ENCODE results near the gene ZNRD2.

The ZNRD2 gene

GRCh38 chr11:65524014-65524740, 46.1 kb upstream of the ZNRD2 start:
- peaks cover 10% of the 10 kb centered on the region for H3K79me2 ChIP-seq (ENCODE audit: control insufficient read depth, insufficient read depth, low read length, poor library complexity)
- H3K23ac ChIP-seq (ENCODE audit: low read length) = no peak overlapping the region
- no peak for DNase-seq
- H2BK120ac ChIP-seq (ENCODE audit: insufficient read depth, low read length, poor library complexity) = no peak overlapping the region
- H2BK5ac ChIP-seq (ENCODE audit: low read depth, low read length, poor library complexity) = no peak overlapping the region
- no peak overlapping the region for H4K8ac ChIP-seq (ENCODE audit: low read depth, low read length)
- H3K9me3 ChIP-seq (ENCODE audit: insufficient read depth, low read depth, low read length) = no peaks in the 10 kb centered on the region
- peak overlapping the region; percentile 19 for H2BK12ac ChIP-seq (ENCODE audit: low read length)
- H3K14ac ChIP-seq (ENCODE audit: low read length) = no peak overlapping the region
- peak overlapping the region; percentile 53 for H3K4me2 ChIP-seq (ENCODE audit: low read length)
- no peak overlapping the region for H3K18ac ChIP-seq (ENCODE audit: low read length)
- H3K27ac ChIP-seq (ENCODE audit: low read depth, low read length) = no peak overlapping the region
- H4K91ac ChIP-seq (ENCODE audit: low read depth, low read length) = peak overlapping the region; percentile 0
- H2AFZ ChIP-seq (ENCODE audit: insufficient read depth, low read length, poor library complexity) = no peak overlapping the region
- H2AK5ac ChIP-seq (ENCODE audit: low read length) = no peak overlapping the region
- peaks cover 23 to 24% of the 10 kb centered on the region in 2 experiments for H3K36me3 ChIP-seq (ENCODE audit: control insufficient read depth in 1 of 2, insufficient read depth in 2 of 2, low read length in 2 of 2)
- H3K9ac ChIP-seq (ENCODE audit: low read length) = no peak overlapping the region
- no peak overlapping the region for H3K4me3 ChIP-seq (ENCODE audit: low read depth, low read length)
- no peak overlapping the region for H3K4ac ChIP-seq (ENCODE audit: low read depth, low read length)
- H4K12ac ChIP-seq (ENCODE audit: low read depth, low read length) = no peak overlapping the region
- no CpG with 5 or more reads among the region's 12 CpGs for WGBS (ENCODE audit: extremely low coverage, insufficient coverage, insufficient read length)
- peaks cover 10% of the 10 kb centered on the region for H3K79me1 ChIP-seq (ENCODE audit: low read length)
- H3K27me3 ChIP-seq (ENCODE audit: insufficient read depth, low read length) = no peaks in the 10 kb centered on the region
- peaks cover 14 to 22% of the 10 kb centered on the region in 2 experiments for H3K4me1 ChIP-seq (ENCODE audit: control insufficient read depth in 1 of 2, insufficient read depth in 2 of 2, low read length in 2 of 2)

GRCh38 chr11:65524741-65525545, 45.3 kb upstream of the ZNRD2 start, which contains the start of gene SCYL1:
SCYL1 (plus strand) TSS chr11:65525083; CDS start chr11:65525154, 71 bp downstream.
- Histone ChIP-seq H3K4me3 (ENCODE audit: low read depth, low read length) (peak within 1 kb of the TSS; percentile 84), H4K8ac (ENCODE audit: low read depth, low read length) (peak within 1 kb of the TSS; percentile 97), H3K4me1 (ENCODE audit: control insufficient read depth in 1 of 2, insufficient read depth in 2 of 2, low read length in 2 of 2) (peaks cover 14 to 22% of the 10 kb centered on the region in 2 experiments), H3K79me1 (ENCODE audit: low read length) (peaks cover 10% of the 10 kb centered on the region), H3K36me3 (ENCODE audit: control insufficient read depth in 1 of 2, insufficient read depth in 2 of 2, low read length in 2 of 2) (peaks cover 29 to 31% of the 10 kb centered on the region in 2 experiments), H3K23ac (ENCODE audit: low read length) (peak within 1 kb of the TSS; percentile 7), H2AFZ (ENCODE audit: insufficient read depth, low read length, poor library complexity) (peak within 1 kb of the TSS; percentile 48), H2BK120ac (ENCODE audit: insufficient read depth, low read length, poor library complexity) (peak within 1 kb of the TSS; percentile 95), H3K27ac (ENCODE audit: low read depth, low read length) (peak within 1 kb of the TSS; percentile 72), H2AK5ac (ENCODE audit: low read length) (peak within 1 kb of the TSS; percentile 84), H2BK5ac (ENCODE audit: low read depth, low read length, poor library complexity) (peak within 1 kb of the TSS; percentile 87), H3K4me2 (ENCODE audit: low read length) (peak within 1 kb of the TSS; percentile 91), H2BK12ac (ENCODE audit: low read length) (peak within 1 kb of the TSS; percentile 23), H3K79me2 (ENCODE audit: control insufficient read depth, insufficient read depth, low read length, poor library complexity) (peaks cover 10% of the 10 kb centered on the region), H3K4ac (ENCODE audit: low read depth, low read length) (peak within 1 kb of the TSS; percentile 92), H4K12ac (ENCODE audit: low read depth, low read length) (peak within 1 kb of the TSS; percentile 92), H3K27me3 (ENCODE audit: insufficient read depth, low read length) (no peaks in the 10 kb centered on the region), H3K14ac (ENCODE audit: low read length) (peak within 1 kb of the TSS; percentile 99), H3K9ac (ENCODE audit: low read length) (peak within 1 kb of the TSS; percentile 98), H3K18ac (ENCODE audit: low read length) (peak within 1 kb of the TSS; percentile 97), H4K91ac (ENCODE audit: low read depth, low read length) (peak within 1 kb of the TSS; percentile 97), H3K9me3 (ENCODE audit: insufficient read depth, low read depth, low read length) (peaks cover 2% of the 10 kb centered on the region)
- peak; percentile 51 to 73 for DNase-seq
- no CpG with 5 or more reads among the region's 82 CpGs for WGBS (ENCODE audit: extremely low coverage, insufficient coverage, insufficient read length)

GRCh38 chr11:65525546-65526480, 44.5 kb upstream of the ZNRD2 start:
- peak overlapping the region; percentile 75 for H4K12ac ChIP-seq (ENCODE audit: low read depth, low read length)
- peak overlapping the region; percentile 7 for H3K23ac ChIP-seq (ENCODE audit: low read length)
- H3K27ac ChIP-seq (ENCODE audit: low read depth, low read length) = no peak overlapping the region
- no peak for DNase-seq
- H3K79me1 ChIP-seq (ENCODE audit: low read length) = peaks cover 10% of the 10 kb centered on the region
- peak overlapping the region; percentile 80 for H3K9ac ChIP-seq (ENCODE audit: low read length)
- peak overlapping the region; percentile 87 for H2BK5ac ChIP-seq (ENCODE audit: low read depth, low read length, poor library complexity)
- WGBS (ENCODE audit: extremely low coverage, insufficient coverage, insufficient read length) = no CpG with 5 or more reads among the region's 31 CpGs
- peak overlapping the region; percentile 92 for H3K4ac ChIP-seq (ENCODE audit: low read depth, low read length)
- H3K36me3 ChIP-seq (ENCODE audit: control insufficient read depth in 1 of 2, insufficient read depth in 2 of 2, low read length in 2 of 2) = peaks cover 38 to 40% of the 10 kb centered on the region in 2 experiments
- H3K18ac ChIP-seq (ENCODE audit: low read length) = peak overlapping the region; percentile 97
- peaks cover 14 to 22% of the 10 kb centered on the region in 2 experiments for H3K4me1 ChIP-seq (ENCODE audit: control insufficient read depth in 1 of 2, insufficient read depth in 2 of 2, low read length in 2 of 2)
- peak overlapping the region; percentile 95 for H2BK120ac ChIP-seq (ENCODE audit: insufficient read depth, low read length, poor library complexity)
- no peaks in the 10 kb centered on the region for H3K27me3 ChIP-seq (ENCODE audit: insufficient read depth, low read length)
- H4K8ac ChIP-seq (ENCODE audit: low read depth, low read length) = peak overlapping the region; percentile 97
- H4K91ac ChIP-seq (ENCODE audit: low read depth, low read length) = peak overlapping the region; percentile 97
- H2AFZ ChIP-seq (ENCODE audit: insufficient read depth, low read length, poor library complexity) = peak overlapping the region; percentile 48
- H3K9me3 ChIP-seq (ENCODE audit: insufficient read depth, low read depth, low read length) = peaks cover 2% of the 10 kb centered on the region
- peak overlapping the region; percentile 84 for H3K4me3 ChIP-seq (ENCODE audit: low read depth, low read length)
- peak overlapping the region; percentile 91 for H3K4me2 ChIP-seq (ENCODE audit: low read length)
- peak overlapping the region; percentile 23 for H2BK12ac ChIP-seq (ENCODE audit: low read length)
- peak overlapping the region; percentile 99 for H3K14ac ChIP-seq (ENCODE audit: low read length)
- peak overlapping the region; percentile 84 for H2AK5ac ChIP-seq (ENCODE audit: low read length)
- peaks cover 10% of the 10 kb centered on the region for H3K79me2 ChIP-seq (ENCODE audit: control insufficient read depth, insufficient read depth, low read length, poor library complexity)

GRCh38 chr11:65526744-65527143, 43.5 kb upstream of the ZNRD2 start:
- Histone ChIP-seq H3K23ac (ENCODE audit: low read length) (no peak overlapping the region), H3K9ac (ENCODE audit: low read length) (no peak overlapping the region), H3K4me1 (ENCODE audit: control insufficient read depth in 1 of 2, insufficient read depth in 2 of 2, low read length in 2 of 2) (peaks cover 14 to 22% of the 10 kb centered on the region in 2 experiments), H3K27me3 (ENCODE audit: insufficient read depth, low read length) (no peaks in the 10 kb centered on the region), H3K18ac (ENCODE audit: low read length) (peak overlapping the region; percentile 21), H4K12ac (ENCODE audit: low read depth, low read length) (no peak overlapping the region), H2AK5ac (ENCODE audit: low read length) (no peak overlapping the region), H3K9me3 (ENCODE audit: insufficient read depth, low read depth, low read length) (peaks cover 2% of the 10 kb centered on the region), H2AFZ (ENCODE audit: insufficient read depth, low read length, poor library complexity) (no peak overlapping the region), H3K36me3 (ENCODE audit: control insufficient read depth in 1 of 2, insufficient read depth in 2 of 2, low read length in 2 of 2) (peaks cover 47 to 49% of the 10 kb centered on the region in 2 experiments), H4K8ac (ENCODE audit: low read depth, low read length) (no peak overlapping the region), H3K14ac (ENCODE audit: low read length) (no peak overlapping the region), H3K4me2 (ENCODE audit: low read length) (no peak overlapping the region), H3K4me3 (ENCODE audit: low read depth, low read length) (no peak overlapping the region), H2BK5ac (ENCODE audit: low read depth, low read length, poor library complexity) (no peak overlapping the region), H3K4ac (ENCODE audit: low read depth, low read length) (no peak overlapping the region), H4K91ac (ENCODE audit: low read depth, low read length) (no peak overlapping the region), H2BK120ac (ENCODE audit: insufficient read depth, low read length, poor library complexity) (no peak overlapping the region), H2BK12ac (ENCODE audit: low read length) (no peak overlapping the region), H3K79me2 (ENCODE audit: control insufficient read depth, insufficient read depth, low read length, poor library complexity) (peaks cover 10% of the 10 kb centered on the region), H3K79me1 (ENCODE audit: low read length) (peaks cover 10% of the 10 kb centered on the region), H3K27ac (ENCODE audit: low read depth, low read length) (no peak overlapping the region)
- no peak for DNase-seq
- no CpG with 5 or more reads among the region's 8 CpGs for WGBS (ENCODE audit: extremely low coverage, insufficient coverage, insufficient read length)

Measured in trophoblast cell (in vitro differentiated cells and primary cell).